K562 (cell line): Measurements from ENCODE around the gene CCL13. TPM values are rescaled to one million over a fixed set of nuclear protein-coding genes. Genes with fewer than 3 reads are reported as not detected.
A peak's percentile ranks its signal among the peaks of the same experiment; 100 is the strongest.

Experiments
- ATAC-seq: fragments of 200-7000 bp; cut with Tn5 transposase; 3 replicates; pipeline ENCODE4 v1.9.1; 2020; ENCODE audit warnings: moderate library complexity
- BruUV-seq: library from RNA; stranded (reverse); fragments of 400-500 nt; replicated peaks from 2 replicates; lab custom pipeline; 2021; lab: Mats Ljungman, UMichigan
- CTCF ChIA-PET: fragments of 300-600 bp; formaldehyde crosslinking; extraction: SDS; loops from one replicate; lab custom pipeline; 2021; ENCODE audit warnings: low intra/inter-chr PET ratio; lab: Yijun Ruan, JAX
- POLR2A ChIA-PET: fragments of 300-600, 350-650 bp; sonication (Branson Sonifier 250); formaldehyde crosslinking; extraction: SDS; loops from one replicate; lab custom pipeline; 2021; ENCODE audit warnings: antibody characterized with exemption, inconsistent platforms; lab: Yijun Ruan, JAX
- DNase-seq, 4 experiments: peaks; one replicate each; pipeline versions ENCODE4 v3.0.0 to v3.0.0-alpha.2; 2011 to 2018; ENCODE audit warnings: low spot score in 3 of 4, mixed read lengths in 3 of 4; ENCODE audit errors: extremely low read depth in 1 of 4
- FAIRE-seq: peaks from 2 replicates; lab custom pipeline; 2011; peaks lifted over from hg19 to GRCh38; lab: Jason Lieb, UNC
- H2AFZ ChIP-seq: 2 replicates; pipeline ENCODE4 v1.6.0; 2011; ENCODE audit warnings: low read depth, low read length, control low read depth, inconsistent platforms
- H3K27ac ChIP-seq: fragments of 200-600 bp; 3 replicates; pipeline ENCODE4 v1.8.0; 2011; ENCODE audit warnings: low read depth, mild to moderate bottlenecking, control low read depth, inconsistent platforms, low read length, moderate library complexity, mixed read lengths; ENCODE audit errors: extremely low read depth
- H3K27me3 ChIP-seq, 2 experiments: fragments of 300-600 bp in 1 of 2; 2 replicates in 1 of 2; 3 replicates in 1 of 2; pipeline versions ENCODE4 v1.6.0 to v1.8.0; 2011; ENCODE audit warnings: inconsistent platforms in 2 of 2, low read length in 2 of 2, mild to moderate bottlenecking in 1 of 2, mixed read lengths in 1 of 2, moderate library complexity in 1 of 2; ENCODE audit not compliant: control insufficient read depth in 2 of 2, insufficient read depth in 2 of 2
- H3K36me3 ChIP-seq: fragments of 300-600 bp; 3 replicates; pipeline ENCODE4 v1.8.0; 2011; ENCODE audit warnings: mild to moderate bottlenecking, low read length, inconsistent platforms; ENCODE audit not compliant: control insufficient read depth, insufficient read depth
- H3K4me1 ChIP-seq, 2 experiments: fragments of 200-600 bp in 1 of 2; replicated peaks in 1 of 2; 2 replicates in 1 of 2; 3 replicates in 1 of 2; pipeline versions ENCODE4 v1.5.1 to v1.8.0; 2011; ENCODE audit warnings: inconsistent platforms in 2 of 2, low read length in 2 of 2, mild to moderate bottlenecking in 1 of 2, mixed read lengths in 1 of 2, moderate library complexity in 1 of 2; ENCODE audit not compliant: control insufficient read depth in 2 of 2, insufficient read depth in 2 of 2
- H3K4me2 ChIP-seq: 2 replicates; pipeline ENCODE4 v1.6.1; 2011; ENCODE audit warnings: low read length, control low read depth, inconsistent platforms, mixed read lengths; ENCODE audit not compliant: insufficient read depth
- H3K4me3 ChIP-seq: fragments of 200-600 bp; sonication (generic), shearing (Covaris generic); 2 replicates; pipeline ENCODE4 v1.5.1; 2016; ENCODE audit warnings: control low read depth, inconsistent platforms
- H3K79me2 ChIP-seq: fragments of 200-600 bp; 3 replicates; pipeline ENCODE4 v1.8.0; 2011; ENCODE audit warnings: low read length, inconsistent platforms; ENCODE audit not compliant: control insufficient read depth, insufficient read depth
- H3K9ac ChIP-seq, 2 experiments: 2 replicates each; pipeline versions ENCODE4 v1.6.0 to v1.6.1; 2011; ENCODE audit warnings: low read depth in 2 of 2, low read length in 2 of 2, control low read depth in 1 of 2, inconsistent platforms in 1 of 2, mild to moderate bottlenecking in 1 of 2, mixed read lengths in 1 of 2; ENCODE audit not compliant: insufficient read depth in 1 of 2
- H3K9me1 ChIP-seq: one replicate; pipeline ENCODE4 v1.6.0; 2011; ENCODE audit warnings: inconsistent platforms, mild to moderate bottlenecking, low read length, moderate library complexity; ENCODE audit not compliant: control insufficient read depth, insufficient read depth
- H3K9me3 ChIP-seq: replicated peaks from 2 replicates; pipeline ENCODE4 v1.5.1; 2011; ENCODE audit warnings: low read depth, low read length, inconsistent platforms; ENCODE audit not compliant: control insufficient read depth, insufficient read depth
- H4K20me1 ChIP-seq: replicated peaks from 2 replicates; pipeline ENCODE4 v1.6.1; 2011; ENCODE audit warnings: low read length, inconsistent platforms, mixed read lengths; ENCODE audit not compliant: control insufficient read depth, insufficient read depth
- C11orf30 ChIP-seq: fragments of 450-650 bp; IDR thresholded peaks from 2 replicates; pipeline ENCODE4 v1.6.1; 2016; ENCODE audit warnings: low read depth, mild to moderate bottlenecking
- CBX2 ChIP-seq: fragments of 200-600 bp; sonication (generic); IDR thresholded peaks from one replicate; pipeline ENCODE4 v1.6.1; 2012; ENCODE audit warnings: mild to moderate bottlenecking, low read length, inconsistent platforms; ENCODE audit not compliant: insufficient read depth, poor library complexity, severe bottlenecking
- ETS2 ChIP-seq: IDR thresholded peaks from 2 replicates; pipeline ENCODE4 v1.6.1; 2016; ENCODE audit warnings: borderline replicate concordance, missing genetic modification characterization, mild to moderate bottlenecking, moderate library complexity, missing compliant biosample characterization; ENCODE audit not compliant: poor library complexity, severe bottlenecking
- FOXJ3 ChIP-seq: sonication (generic); formaldehyde crosslinking; IDR thresholded peaks from 2 replicates; pipeline ENCODE4 v1.4.0; 2020; ENCODE audit warnings: mild to moderate bottlenecking, missing genetic modification reagents
- MEF2A ChIP-seq: IDR thresholded peaks from 2 replicates; pipeline ENCODE4 v1.6.1; 2011; ENCODE audit warnings: low read depth, mild to moderate bottlenecking, low read length, moderate library complexity; ENCODE audit not compliant: control insufficient read depth
- NCOA6 ChIP-seq: fragments of 450-650 bp; IDR thresholded peaks from 2 replicates; pipeline ENCODE4 v1.6.1; 2017; ENCODE audit warnings: mild to moderate bottlenecking
- NR4A1 ChIP-seq, 2 experiments: fragments of 250-450 bp in 1 of 2; fragments of 450-650 bp in 1 of 2; sonication (Bioruptor Pico) in 1 of 2; IDR thresholded peaks; 2 replicates each; pipeline versions ENCODE4 v1.4.0 to v1.6.1; 2016 to 2020; ENCODE audit warnings: mild to moderate bottlenecking in 2 of 2, missing compliant biosample characterization in 1 of 2, missing genetic modification characterization in 1 of 2, moderate library complexity in 1 of 2
- SRSF7 ChIP-seq: fragments of 200-400 bp; formaldehyde crosslinking; optimal IDR thresholded peaks from 2 replicates; pipeline ENCODE3; 2017; ENCODE audit warnings: mild to moderate bottlenecking, low read depth, low read length
- TAF1 ChIP-seq: IDR thresholded peaks from 2 replicates; pipeline ENCODE4 v1.6.1; 2011; ENCODE audit warnings: mild to moderate bottlenecking, low read length, moderate library complexity; ENCODE audit not compliant: insufficient read depth, control insufficient read depth, severe bottlenecking; ENCODE audit errors: extremely low read depth
- TRIM28 ChIP-seq: fragments of 450-650 bp; IDR thresholded peaks from 2 replicates; pipeline ENCODE4 v1.6.1; 2017
- ZNF133 ChIP-seq: fragments of 250-450 bp; sonication (Bioruptor Pico); IDR thresholded peaks from 2 replicates; pipeline ENCODE4 v1.4.0; 2020; ENCODE audit warnings: mild to moderate bottlenecking
- ZNF174 ChIP-seq: fragments of 250-450 bp; sonication (Bioruptor Pico); IDR thresholded peaks from 2 replicates; pipeline ENCODE4 v1.4.0; 2020; ENCODE audit warnings: mild to moderate bottlenecking
- in situ Hi-C: fragments of 300-500 bp; cut with MboI; formaldehyde crosslinking; loops from 4 replicates; pipeline ENCODE4 v1.15.0; 2018; ENCODE audit warnings: inconsistent platforms, mixed read lengths
- intact Hi-C: fragments of 100-400 bp; cut with micrococcal nuclease; formaldehyde crosslinking; loops from 2 replicates; pipeline ENCODE4 v1.14.2; 2022
- polyA plus RNA-seq, 8 experiments: library from polyadenylated mRNA; depleted of rRNA in 4 of 8; stranded (reverse) in 5 of 8; unstranded in 3 of 8; fragments of >200 nt; fragmentation: Nextera tagmentation in 2 of 8; fragmentation: Illumina TruSeq in 1 of 8; extraction: Ambion mirVana in 2 of 8; extraction: Trizol in 1 of 8; gene quantifications; 2 replicates each; pipeline versions ENCODE4 v1.2.1 to v1.2.3, GENCODE V29; 2011 to 2014; ENCODE audit warnings: inconsistent platforms in 1 of 8, missing spikeins in 1 of 8
- total RNA-seq, 7 experiments: library from RNA; depleted of rRNA in 6 of 7; stranded (reverse); fragments of >200 nt in 6 of 7; fragmentation: Illumina TruSeq in 2 of 7; extraction: Trizol in 2 of 7; gene quantifications; 2 replicates each; pipeline versions ENCODE4 v1.2.1 to v1.2.3, GENCODE V29; 2011 to 2021; ENCODE audit warnings: low replicate concordance in 1 of 7
- TF ChIP-seq, protein P1 (sequence below): sonication (generic); formaldehyde crosslinking; IDR thresholded peaks from 2 replicates; pipeline ENCODE4 v1.8.0; 2023; ENCODE audit warnings: missing genetic modification reagents, mild to moderate bottlenecking, borderline replicate concordance
- TF ChIP-seq, protein P2 (sequence below): sonication (generic); formaldehyde crosslinking; IDR thresholded peaks from 2 replicates; pipeline ENCODE4 v1.8.0; 2022; ENCODE audit warnings: mild to moderate bottlenecking, low read depth, missing genetic modification reagents
- TF ChIP-seq, protein P3 (sequence below): fragments of 450-650 bp; IDR thresholded peaks from one replicate; pipeline ENCODE4 v1.6.1; 2018; ENCODE audit warnings: mild to moderate bottlenecking, moderate library complexity; ENCODE audit not compliant: partially characterized antibody

CCL13 gene
- total and polyA plus RNA-seq, 9 of the 15 experiments (the other 6 are each of a cell fraction or from before 2014, with no cell fraction given) = not detected

DNA sequence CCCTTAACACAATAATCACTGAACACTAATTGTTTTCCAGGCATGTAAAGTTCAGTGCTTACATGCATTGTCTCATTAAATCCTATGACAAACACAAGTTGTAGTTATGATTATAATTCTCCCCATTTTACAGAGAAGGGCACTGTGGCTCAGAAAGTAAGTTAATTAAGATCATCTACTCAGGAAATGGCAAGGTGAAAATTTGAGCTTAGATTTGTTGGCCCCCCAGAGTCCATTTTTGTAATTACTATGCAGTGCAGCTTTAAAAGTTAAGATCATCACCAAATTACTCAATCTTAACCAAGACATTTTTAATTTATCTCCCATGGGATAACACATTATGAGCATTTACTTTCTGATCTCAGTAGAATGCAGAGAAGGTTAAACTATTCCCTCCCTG is 41.0 kb downstream of the CCL13 start:
- H3K9me3 ChIP-seq = no peaks in the 10 kb centered on the region
- no peak overlapping the region for H3K9ac ChIP-seq
- H3K4me1 ChIP-seq = peaks cover 0 to 9% of the 10 kb centered on the region in 2 experiments; a peak in 3 of 5 replicates
- BruUV-seq = no TSS peak
- no peaks in the 10 kb centered on the region for H3K79me2 ChIP-seq
- FAIRE-seq (no peak), DNase-seq (peak in 2 of 4 experiments; percentile 15 to 21), ATAC-seq (no peak)
- no peak overlapping the region for H3K27ac ChIP-seq
- no peak overlapping the region for H2AFZ ChIP-seq
- H3K36me3 ChIP-seq = no peaks in the 10 kb centered on the region
- ChIA-PET CTCF (no interaction called here), POLR2A (interaction anchor here (0.6 to 1.7 kb wide), 5 partner anchors 9 to 186 kb away, joined by 3 to 4 read pairs (median 3); no protein-coding TSS in a partner anchor)
- in situ Hi-C loops (no loop called here), intact Hi-C loops (no loop called here)
- no peaks in the 10 kb centered on the region for H3K9me1 ChIP-seq
- H4K20me1 ChIP-seq = no peaks in the 10 kb centered on the region
- no peaks in the 10 kb centered on the region; a peak in 1 of 5 replicates for H3K27me3 ChIP-seq
- H3K4me2 ChIP-seq = no peak overlapping the region
- no peak overlapping the region for H3K4me3 ChIP-seq
- TF ChIP-seq NCOA6 (no peak), NR4A1 (CRISPR knock-in tag; IDR thresholded peaks at IDR 0.05) (no peak), NR4A1 (tag; IDR thresholded peaks at IDR 0.05) (no peak), ZNF174 (CRISPR knock-in tag) (no peak), TAF1 (no peak), C11orf30 (no peak), SRSF7 (no peak), CBX2 (no peak), ETS2 (tag) (no peak), ZNF133 (CRISPR knock-in tag) (no peak), TRIM28 (no peak), FOXJ3 (CRISPR knock-in tag) (no peak), MEF2A (no peak)
- TF ChIP-seq, protein P1, sequence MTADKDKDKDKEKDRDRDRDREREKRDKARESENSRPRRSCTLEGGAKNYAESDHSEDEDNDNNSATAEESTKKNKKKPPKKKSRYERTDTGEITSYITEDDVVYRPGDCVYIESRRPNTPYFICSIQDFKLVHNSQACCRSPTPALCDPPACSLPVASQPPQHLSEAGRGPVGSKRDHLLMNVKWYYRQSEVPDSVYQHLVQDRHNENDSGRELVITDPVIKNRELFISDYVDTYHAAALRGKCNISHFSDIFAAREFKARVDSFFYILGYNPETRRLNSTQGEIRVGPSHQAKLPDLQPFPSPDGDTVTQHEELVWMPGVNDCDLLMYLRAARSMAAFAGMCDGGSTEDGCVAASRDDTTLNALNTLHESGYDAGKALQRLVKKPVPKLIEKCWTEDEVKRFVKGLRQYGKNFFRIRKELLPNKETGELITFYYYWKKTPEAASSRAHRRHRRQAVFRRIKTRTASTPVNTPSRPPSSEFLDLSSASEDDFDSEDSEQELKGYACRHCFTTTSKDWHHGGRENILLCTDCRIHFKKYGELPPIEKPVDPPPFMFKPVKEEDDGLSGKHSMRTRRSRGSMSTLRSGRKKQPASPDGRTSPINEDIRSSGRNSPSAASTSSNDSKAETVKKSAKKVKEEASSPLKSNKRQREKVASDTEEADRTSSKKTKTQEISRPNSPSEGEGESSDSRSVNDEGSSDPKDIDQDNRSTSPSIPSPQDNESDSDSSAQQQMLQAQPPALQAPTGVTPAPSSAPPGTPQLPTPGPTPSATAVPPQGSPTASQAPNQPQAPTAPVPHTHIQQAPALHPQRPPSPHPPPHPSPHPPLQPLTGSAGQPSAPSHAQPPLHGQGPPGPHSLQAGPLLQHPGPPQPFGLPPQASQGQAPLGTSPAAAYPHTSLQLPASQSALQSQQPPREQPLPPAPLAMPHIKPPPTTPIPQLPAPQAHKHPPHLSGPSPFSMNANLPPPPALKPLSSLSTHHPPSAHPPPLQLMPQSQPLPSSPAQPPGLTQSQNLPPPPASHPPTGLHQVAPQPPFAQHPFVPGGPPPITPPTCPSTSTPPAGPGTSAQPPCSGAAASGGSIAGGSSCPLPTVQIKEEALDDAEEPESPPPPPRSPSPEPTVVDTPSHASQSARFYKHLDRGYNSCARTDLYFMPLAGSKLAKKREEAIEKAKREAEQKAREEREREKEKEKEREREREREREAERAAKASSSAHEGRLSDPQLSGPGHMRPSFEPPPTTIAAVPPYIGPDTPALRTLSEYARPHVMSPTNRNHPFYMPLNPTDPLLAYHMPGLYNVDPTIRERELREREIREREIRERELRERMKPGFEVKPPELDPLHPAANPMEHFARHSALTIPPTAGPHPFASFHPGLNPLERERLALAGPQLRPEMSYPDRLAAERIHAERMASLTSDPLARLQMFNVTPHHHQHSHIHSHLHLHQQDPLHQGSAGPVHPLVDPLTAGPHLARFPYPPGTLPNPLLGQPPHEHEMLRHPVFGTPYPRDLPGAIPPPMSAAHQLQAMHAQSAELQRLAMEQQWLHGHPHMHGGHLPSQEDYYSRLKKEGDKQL = no peak
- TF ChIP-seq, protein P2, sequence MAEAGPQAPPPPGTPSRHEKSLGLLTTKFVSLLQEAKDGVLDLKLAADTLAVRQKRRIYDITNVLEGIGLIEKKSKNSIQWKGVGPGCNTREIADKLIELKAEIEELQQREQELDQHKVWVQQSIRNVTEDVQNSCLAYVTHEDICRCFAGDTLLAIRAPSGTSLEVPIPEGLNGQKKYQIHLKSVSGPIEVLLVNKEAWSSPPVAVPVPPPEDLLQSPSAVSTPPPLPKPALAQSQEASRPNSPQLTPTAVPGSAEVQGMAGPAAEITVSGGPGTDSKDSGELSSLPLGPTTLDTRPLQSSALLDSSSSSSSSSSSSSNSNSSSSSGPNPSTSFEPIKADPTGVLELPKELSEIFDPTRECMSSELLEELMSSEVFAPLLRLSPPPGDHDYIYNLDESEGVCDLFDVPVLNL (CRISPR knock-in tag) = no peak
- TF ChIP-seq, protein P3, sequence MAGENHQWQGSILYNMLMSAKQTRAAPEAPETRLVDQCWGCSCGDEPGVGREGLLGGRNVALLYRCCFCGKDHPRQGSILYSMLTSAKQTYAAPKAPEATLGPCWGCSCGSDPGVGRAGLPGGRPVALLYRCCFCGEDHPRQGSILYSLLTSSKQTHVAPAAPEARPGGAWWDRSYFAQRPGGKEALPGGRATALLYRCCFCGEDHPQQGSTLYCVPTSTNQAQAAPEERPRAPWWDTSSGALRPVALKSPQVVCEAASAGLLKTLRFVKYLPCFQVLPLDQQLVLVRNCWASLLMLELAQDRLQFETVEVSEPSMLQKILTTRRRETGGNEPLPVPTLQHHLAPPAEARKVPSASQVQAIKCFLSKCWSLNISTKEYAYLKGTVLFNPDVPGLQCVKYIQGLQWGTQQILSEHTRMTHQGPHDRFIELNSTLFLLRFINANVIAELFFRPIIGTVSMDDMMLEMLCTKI = no peak
